ENCODE measurements around the gene VWCE. TPM values are rescaled to one million over a fixed set of nuclear protein-coding genes. Genes with fewer than 3 reads are reported as not detected.
"Not testable (repeated sequence)": the region's sequence is repeated elsewhere in the genome, so short reads cannot be mapped to it uniquely, and the experiment has no call there.

The VWCE gene
- total RNA-seq, 3 donors from 2014 or later: 0.88 to 3.2 (median 2.6) TPM

- H3K27me3 ChIP-seq: no peaks in the 10 kb centered on the region
- no peaks in the 10 kb centered on the region for H3K36me3 ChIP-seq
- TF ChIP-seq CTCF (IDR thresholded peaks at IDR 0.05) (no peak), POLR2A (IDR thresholded peaks at IDR 0.05) (no peak)
- H3K9me3 ChIP-seq: no peaks in the 10 kb centered on the region
- H3K4me1 ChIP-seq: no peaks in the 10 kb centered on the region
- H3K27ac ChIP-seq: no peak overlapping the region
- no peak overlapping the region for H3K4me3 ChIP-seq
- no peak for DNase-seq (ENCODE audit: low spot score in 2 of 2)
- intact Hi-C loops (cut with DNase I; ENCODE audit: low total_unique reads): no loop called here
These were observed 30.7 kb downstream of the VWCE start for GRCh38 chr11:61264371-61264770.

- H3K9me3 ChIP-seq: no peaks in the 10 kb centered on the region
- no peak overlapping the region for H3K27ac ChIP-seq
- no peak for DNase-seq (ENCODE audit: low spot score in 2 of 2)
- no peak for TF ChIP-seq CTCF (IDR thresholded peaks at IDR 0.05)
- no peak for TF ChIP-seq POLR2A (IDR thresholded peaks at IDR 0.05)
- TF ChIP-seq POLR2AphosphoS5 (IDR thresholded peaks at IDR 0.05): no peak
- no peaks in the 10 kb centered on the region for H3K27me3 ChIP-seq
- no peaks in the 10 kb centered on the region for H3K36me3 ChIP-seq
- H3K4me1 ChIP-seq: no peaks in the 10 kb centered on the region
- intact Hi-C loops (cut with DNase I; ENCODE audit: low total_unique reads): no loop called here
- H3K4me3 ChIP-seq: no peak overlapping the region
These were observed 35.8 kb downstream of the VWCE start for GRCh38 chr11:61259363-61259762.

- Histone ChIP-seq H3K4me1 (no peaks in the 10 kb centered on the region), H3K27ac (no peak overlapping the region), H3K27me3 (no peaks in the 10 kb centered on the region), H3K9me3 (no peaks in the 10 kb centered on the region), H3K4me3 (no peak overlapping the region), H3K36me3 (no peaks in the 10 kb centered on the region)
- no peak for DNase-seq (ENCODE audit: low spot score in 2 of 2)
- TF ChIP-seq POLR2A (IDR thresholded peaks at IDR 0.05) (no peak), CTCF (IDR thresholded peaks at IDR 0.05) (no peak), POLR2AphosphoS5 (IDR thresholded peaks at IDR 0.05) (no peak)
- intact Hi-C loops (cut with DNase I; ENCODE audit: low total_unique reads): no loop called here
These were observed 36.6 kb downstream of the VWCE start for GRCh38 chr11:61258546-61258945.

- no peak overlapping the region for H3K27ac ChIP-seq
- no peak overlapping the region for H3K4me3 ChIP-seq
- no peaks in the 10 kb centered on the region for H3K4me1 ChIP-seq
- H3K9me3 ChIP-seq: no peaks in the 10 kb centered on the region
- DNase-seq (ENCODE audit: low spot score in 2 of 2): no peak
- no peaks in the 10 kb centered on the region for H3K36me3 ChIP-seq
- intact Hi-C loops (cut with DNase I; ENCODE audit: low total_unique reads): no loop called here
- H3K27me3 ChIP-seq: no peaks in the 10 kb centered on the region
- TF ChIP-seq CTCF (IDR thresholded peaks at IDR 0.05): no peak
- no peak for TF ChIP-seq POLR2AphosphoS5 (IDR thresholded peaks at IDR 0.05)
- TF ChIP-seq POLR2A (IDR thresholded peaks at IDR 0.05): no peak
These were observed 38.2 kb downstream of the VWCE start for GRCh38 chr11:61256710-61257482.

- no peak for TF ChIP-seq POLR2A (IDR thresholded peaks at IDR 0.05)
- peak in 2 of 3 donors; percentile 61 to 63 for TF ChIP-seq CTCF (IDR thresholded peaks at IDR 0.05)
- TF ChIP-seq POLR2AphosphoS5 (IDR thresholded peaks at IDR 0.05): no peak
- intact Hi-C loops (cut with DNase I; ENCODE audit: low total_unique reads): no loop called here
These were observed 40.6 kb downstream of the VWCE start for GRCh38 chr11:61254403-61255025.

GRCh38 chr11:61252332-61252731 lies 42.8 kb downstream of the VWCE start:
- H3K4me3 ChIP-seq; H3K27ac ChIP-seq; intact Hi-C loops (cut with DNase I; ENCODE audit: low total_unique reads); H3K9me3 ChIP-seq; H3K36me3 ChIP-seq; DNase-seq (ENCODE audit: low spot score in 2 of 2); H3K27me3 ChIP-seq; H3K4me1 ChIP-seq: not testable (repeated sequence)

More at GRCh38 chr11:61254403-61255025, 40.6 kb downstream of the VWCE start:
- no peaks in the 10 kb centered on the region for H3K27me3 ChIP-seq
- peak in 1 of 2 donors; percentile 61 for DNase-seq (ENCODE audit: low spot score in 2 of 2)
- no peaks in the 10 kb centered on the region for H3K36me3 ChIP-seq
- H3K27ac ChIP-seq: no peak overlapping the region
- no peaks in the 10 kb centered on the region for H3K9me3 ChIP-seq
- no peak overlapping the region for H3K4me3 ChIP-seq
- H3K4me1 ChIP-seq: no peaks in the 10 kb centered on the region

- DNase-seq (ENCODE audit: low spot score in 2 of 2); H3K4me1 ChIP-seq; H3K4me3 ChIP-seq; H3K9me3 ChIP-seq; H3K36me3 ChIP-seq; H3K27ac ChIP-seq; intact Hi-C loops (cut with DNase I; ENCODE audit: low total_unique reads); H3K27me3 ChIP-seq: not testable (repeated sequence)
These were observed 44.0 kb downstream of the VWCE start for GRCh38 chr11:61250796-61251765.
